ENCODE results near the gene CEP350.

The CEP350 gene

DNA sequence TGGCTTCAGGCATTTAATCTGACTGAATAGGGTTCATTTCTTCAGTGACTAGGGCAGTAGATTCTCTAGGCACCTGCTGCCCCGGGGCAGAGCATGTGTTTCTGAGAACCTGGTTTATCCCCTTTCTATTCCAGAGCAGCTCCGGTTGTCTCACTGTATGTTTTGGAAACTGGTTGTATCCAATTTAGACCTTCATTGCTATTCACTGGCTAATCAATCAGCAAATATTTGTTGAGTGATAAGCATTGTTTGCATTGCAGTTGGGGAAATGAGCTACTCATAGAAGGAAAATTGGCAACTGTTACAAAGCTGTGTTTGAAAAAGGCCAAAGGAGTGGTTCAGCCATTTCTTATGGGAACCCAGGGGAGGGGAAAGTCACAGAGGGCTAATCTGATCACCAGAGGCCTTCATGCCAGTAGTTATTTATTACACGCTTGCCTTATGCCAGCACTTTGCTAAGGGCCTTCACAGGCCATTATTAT is 203.0 kb downstream of the CEP350 start:
- DNase-seq (ENCODE audit: low spot score) = no peak

DNA sequence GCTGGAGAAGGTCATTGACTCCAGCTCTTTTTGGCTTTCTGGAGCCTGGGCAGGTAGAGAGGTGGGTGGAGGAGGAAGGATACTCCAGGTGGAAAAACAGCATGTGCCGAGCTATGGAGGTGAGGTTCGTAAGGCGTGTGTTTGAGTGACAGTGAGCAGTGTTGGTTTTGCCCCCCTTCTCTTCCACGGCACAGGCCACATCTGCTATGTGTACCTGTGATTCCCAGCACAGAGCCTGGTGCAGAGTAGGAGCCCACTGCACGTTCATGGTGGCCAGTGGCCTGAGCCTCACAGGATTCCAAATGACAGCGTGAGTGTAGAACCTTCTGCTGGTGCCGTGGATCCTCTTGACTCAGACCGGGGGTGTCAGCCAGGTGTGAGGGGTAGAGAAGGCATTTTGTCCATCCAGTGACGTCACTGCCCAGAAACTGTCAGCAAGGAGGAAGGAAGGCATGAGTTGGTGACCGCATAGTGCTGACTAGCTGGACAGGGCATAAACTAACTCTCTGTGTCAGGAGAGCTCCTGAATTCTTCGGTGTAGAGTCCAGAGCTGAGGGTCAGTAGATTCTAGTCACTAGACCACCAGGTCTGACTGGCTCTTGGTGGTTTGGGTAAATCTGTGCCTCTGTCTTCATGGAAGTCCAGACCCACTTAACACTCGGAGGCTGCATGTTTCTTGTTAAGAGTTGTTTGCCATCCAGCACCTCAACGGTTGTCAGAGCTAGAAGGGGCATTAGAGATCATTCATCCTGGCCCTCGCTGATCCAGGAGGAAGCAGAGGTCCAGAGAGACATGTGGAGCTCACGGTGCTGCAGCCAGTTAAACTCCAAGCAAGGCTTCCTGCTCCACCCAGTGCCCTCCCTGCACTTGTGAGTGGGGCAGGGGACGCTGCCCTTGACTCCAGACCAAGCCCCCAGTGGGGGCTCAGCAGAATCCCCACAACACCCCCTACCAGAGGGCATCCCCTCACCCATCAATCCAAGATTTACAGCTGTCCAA is 203.8 kb downstream of the CEP350 start:
- DNase-seq (ENCODE audit: low spot score) = no peak

DNA sequence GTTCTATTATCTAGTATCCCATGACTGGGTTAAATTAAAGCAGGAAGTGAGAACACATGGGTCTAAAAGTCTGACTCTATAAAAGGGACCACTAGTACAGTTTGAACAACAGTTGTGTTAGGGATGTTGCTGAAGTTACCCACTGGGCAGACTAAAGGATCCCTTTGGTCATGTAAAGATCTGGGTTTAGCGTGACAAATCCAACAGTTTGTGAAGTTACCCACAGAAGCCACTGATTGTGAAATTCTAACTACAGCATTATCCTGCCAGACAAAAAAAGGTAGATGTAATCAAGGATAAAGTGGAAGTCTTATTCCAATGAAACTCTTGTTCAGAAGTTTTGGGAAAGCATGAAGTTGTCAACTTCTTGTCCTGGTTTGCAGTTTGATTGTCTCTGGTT is 205.7 kb downstream of the CEP350 start:
- no peak for DNase-seq (ENCODE audit: low spot score)

DNA sequence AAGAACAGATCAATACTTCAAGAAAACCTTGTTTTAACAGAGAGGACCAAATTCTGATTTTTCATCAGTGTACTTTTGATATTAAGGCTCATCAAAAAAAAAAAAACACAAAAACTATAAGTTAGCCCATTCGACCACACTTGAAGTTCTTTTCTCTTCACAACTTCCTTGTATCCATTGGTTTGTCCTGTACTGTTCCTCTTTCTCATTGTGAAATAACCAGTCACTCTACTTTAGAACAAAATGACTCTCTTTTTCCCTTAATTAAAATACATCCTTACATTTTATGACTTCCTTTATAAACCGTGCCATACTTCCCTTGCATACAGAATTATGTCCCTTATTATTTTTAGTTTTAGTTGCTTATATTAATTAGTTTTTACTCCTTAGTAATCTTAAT is 208.4 kb downstream of the CEP350 start:
- DNase-seq (ENCODE audit: low spot score) = no peak

Measured in AG08396 (cell line).